Measurements from ENCODE around the gene AMN. TPM values are rescaled to one million over a fixed set of nuclear protein-coding genes. Genes with fewer than 3 reads are reported as not detected.

AMN gene
- total and polyA plus RNA-seq, 4 donors, result 2.1 to 51.2 (median 8.6) TPM

DNA sequence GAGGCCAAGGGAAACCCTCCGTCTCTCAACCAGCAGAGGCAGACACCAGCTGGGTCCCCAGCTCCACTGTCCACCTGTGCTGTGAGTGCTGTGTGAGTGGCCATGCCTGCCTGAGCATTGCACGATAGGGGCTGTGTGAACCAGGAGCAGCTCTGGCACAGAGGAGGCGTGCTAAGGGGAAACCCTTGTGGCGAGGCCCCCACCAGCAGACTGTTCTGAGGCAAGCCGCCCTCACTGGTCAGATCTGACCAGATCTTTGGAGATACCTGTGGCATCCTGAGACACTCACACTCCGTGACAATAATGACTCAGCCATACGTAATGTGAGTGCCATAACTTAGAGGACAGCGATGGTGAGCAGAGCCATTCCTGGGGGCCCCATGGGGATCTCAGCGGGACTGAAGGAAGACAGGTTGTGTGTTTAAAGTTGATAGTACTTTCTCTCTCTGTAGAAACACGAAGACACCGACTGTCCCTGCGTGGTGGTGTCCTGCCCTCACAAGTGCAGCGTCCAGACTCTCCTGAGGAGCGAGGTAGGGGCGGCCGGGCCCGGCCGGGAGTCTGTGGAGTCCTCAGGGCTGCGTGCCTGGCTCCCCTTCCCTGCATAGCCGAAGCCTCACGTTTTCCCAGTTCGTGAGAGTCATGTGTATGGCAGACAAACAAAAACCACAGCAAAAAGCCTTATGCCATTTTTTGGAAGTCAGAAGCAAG is 36.6 kb upstream of the AMN start (continued):
- TF ChIP-seq RXRA (IDR thresholded peaks at IDR 0.05), result no peak

DNA sequence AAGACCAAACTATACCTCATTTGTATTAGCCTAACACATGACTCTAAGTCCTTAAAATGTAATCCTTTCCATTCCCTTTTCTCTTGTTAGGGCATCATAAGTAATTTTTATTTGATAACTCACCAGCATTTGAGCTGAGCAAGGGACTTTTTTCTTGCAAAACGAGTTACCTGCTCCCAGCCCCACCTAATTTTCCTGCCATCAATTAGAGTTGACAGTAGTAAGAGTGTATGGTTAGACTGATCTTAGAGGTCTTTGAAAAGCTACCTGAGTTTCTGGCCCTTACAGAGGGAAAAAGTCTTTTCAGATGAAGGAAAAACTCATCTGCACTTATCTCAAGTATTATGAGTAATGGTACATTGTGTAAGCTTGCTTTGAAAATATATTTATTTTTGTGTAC is 33.7 kb upstream of the AMN start:
- peaks cover 1 to 17% (median 7%) of the 10 kb centered on the region in 4 donors for H3K36me3 ChIP-seq (ENCODE audit: control insufficient read depth in 4 of 4, insufficient read depth in 3 of 4, low read depth in 1 of 4, low read length in 3 of 4)

DNA sequence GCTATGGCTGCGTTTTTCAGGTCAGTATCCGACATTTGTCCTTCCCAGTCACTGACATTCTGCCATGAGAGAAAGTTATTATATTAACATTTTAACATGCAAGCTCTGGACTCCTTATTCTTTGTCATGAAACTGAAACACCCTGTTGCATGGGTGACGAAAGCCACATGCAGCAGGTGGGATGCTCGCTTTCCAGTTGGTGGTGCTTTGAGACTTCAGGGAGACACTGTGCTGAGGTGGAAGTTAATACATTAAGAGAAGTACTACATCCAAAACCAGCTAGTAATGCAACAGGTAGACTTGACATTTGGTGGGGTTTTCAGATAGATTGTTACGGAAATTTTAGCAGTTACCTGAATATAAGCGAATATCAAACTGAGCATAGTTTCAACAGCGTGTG is 32.8 kb upstream of the AMN start:
- Histone ChIP-seq H3K36me3 (ENCODE audit: control insufficient read depth in 4 of 4, insufficient read depth in 3 of 4, low read depth in 1 of 4, low read length in 3 of 4) (peaks cover 1 to 15% (median 6%) of the 10 kb centered on the region in 4 donors), H3K4me3 (ENCODE audit: low read depth in 1 of 3, low read length in 3 of 3) (no peak overlapping the region), H3K27ac (ENCODE audit: low read depth in 1 of 2, low read length in 2 of 2) (no peak overlapping the region), H3K9me3 (ENCODE audit: control insufficient read depth in 4 of 4, low read length in 3 of 4) (no peaks in the 10 kb centered on the region), H3K9ac (ENCODE audit: low read depth in 1 of 2, low read length in 2 of 2) (no peak overlapping the region), H3K27me3 (ENCODE audit: control insufficient read depth in 4 of 4, insufficient read depth in 4 of 4, low read length in 3 of 4) (no peaks in the 10 kb centered on the region), H3K4me1 (ENCODE audit: control insufficient read depth in 4 of 4, insufficient read depth in 4 of 4, low read length in 3 of 4) (peaks cover 0 to 12% (median 5%) of the 10 kb centered on the region in 4 donors)
- 97% methylated on average over 7 of the region's 7 CpGs for WGBS
- TF ChIP-seq, protein P1, sequence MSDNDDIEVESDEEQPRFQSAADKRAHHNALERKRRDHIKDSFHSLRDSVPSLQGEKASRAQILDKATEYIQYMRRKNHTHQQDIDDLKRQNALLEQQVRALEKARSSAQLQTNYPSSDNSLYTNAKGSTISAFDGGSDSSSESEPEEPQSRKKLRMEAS (IDR thresholded peaks at IDR 0.05), result no peak
- DNase-seq (ENCODE audit: low spot score), result no peak

More for the DNA sequence above, 33.7 kb upstream of the AMN start:
- Histone ChIP-seq H3K9ac (ENCODE audit: low read depth in 1 of 2, low read length in 2 of 2) (no peak overlapping the region), H3K27me3 (ENCODE audit: control insufficient read depth in 4 of 4, insufficient read depth in 4 of 4, low read length in 3 of 4) (no peaks in the 10 kb centered on the region), H3K27ac (ENCODE audit: low read depth in 1 of 2, low read length in 2 of 2) (no peak overlapping the region), H3K9me3 (ENCODE audit: control insufficient read depth in 4 of 4, low read length in 3 of 4) (no peaks in the 10 kb centered on the region), H3K4me3 (ENCODE audit: low read depth in 1 of 3, low read length in 3 of 3) (no peak overlapping the region), H3K4me1 (ENCODE audit: control insufficient read depth in 4 of 4, insufficient read depth in 4 of 4, low read length in 3 of 4) (peaks cover 0 to 8% (median 5%) of the 10 kb centered on the region in 4 donors)
- WGBS, result 81% methylated on average over 1 of the region's 1 CpG
- DNase-seq (ENCODE audit: low spot score), result no peak
- TF ChIP-seq SP1 (IDR thresholded peaks at IDR 0.05) (no peak), FOXA2 (IDR thresholded peaks at IDR 0.05) (no peak), RXRA (IDR thresholded peaks at IDR 0.05) (no peak), RAD21 (IDR thresholded peaks at IDR 0.05) (no peak)
- TF ChIP-seq, protein P2, sequence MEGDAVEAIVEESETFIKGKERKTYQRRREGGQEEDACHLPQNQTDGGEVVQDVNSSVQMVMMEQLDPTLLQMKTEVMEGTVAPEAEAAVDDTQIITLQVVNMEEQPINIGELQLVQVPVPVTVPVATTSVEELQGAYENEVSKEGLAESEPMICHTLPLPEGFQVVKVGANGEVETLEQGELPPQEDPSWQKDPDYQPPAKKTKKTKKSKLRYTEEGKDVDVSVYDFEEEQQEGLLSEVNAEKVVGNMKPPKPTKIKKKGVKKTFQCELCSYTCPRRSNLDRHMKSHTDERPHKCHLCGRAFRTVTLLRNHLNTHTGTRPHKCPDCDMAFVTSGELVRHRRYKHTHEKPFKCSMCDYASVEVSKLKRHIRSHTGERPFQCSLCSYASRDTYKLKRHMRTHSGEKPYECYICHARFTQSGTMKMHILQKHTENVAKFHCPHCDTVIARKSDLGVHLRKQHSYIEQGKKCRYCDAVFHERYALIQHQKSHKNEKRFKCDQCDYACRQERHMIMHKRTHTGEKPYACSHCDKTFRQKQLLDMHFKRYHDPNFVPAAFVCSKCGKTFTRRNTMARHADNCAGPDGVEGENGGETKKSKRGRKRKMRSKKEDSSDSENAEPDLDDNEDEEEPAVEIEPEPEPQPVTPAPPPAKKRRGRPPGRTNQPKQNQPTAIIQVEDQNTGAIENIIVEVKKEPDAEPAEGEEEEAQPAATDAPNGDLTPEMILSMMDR (IDR thresholded peaks at IDR 0.05; ENCODE audit: low read depth, low read length, missing input control), result no peak
- TF ChIP-seq, protein P3, sequence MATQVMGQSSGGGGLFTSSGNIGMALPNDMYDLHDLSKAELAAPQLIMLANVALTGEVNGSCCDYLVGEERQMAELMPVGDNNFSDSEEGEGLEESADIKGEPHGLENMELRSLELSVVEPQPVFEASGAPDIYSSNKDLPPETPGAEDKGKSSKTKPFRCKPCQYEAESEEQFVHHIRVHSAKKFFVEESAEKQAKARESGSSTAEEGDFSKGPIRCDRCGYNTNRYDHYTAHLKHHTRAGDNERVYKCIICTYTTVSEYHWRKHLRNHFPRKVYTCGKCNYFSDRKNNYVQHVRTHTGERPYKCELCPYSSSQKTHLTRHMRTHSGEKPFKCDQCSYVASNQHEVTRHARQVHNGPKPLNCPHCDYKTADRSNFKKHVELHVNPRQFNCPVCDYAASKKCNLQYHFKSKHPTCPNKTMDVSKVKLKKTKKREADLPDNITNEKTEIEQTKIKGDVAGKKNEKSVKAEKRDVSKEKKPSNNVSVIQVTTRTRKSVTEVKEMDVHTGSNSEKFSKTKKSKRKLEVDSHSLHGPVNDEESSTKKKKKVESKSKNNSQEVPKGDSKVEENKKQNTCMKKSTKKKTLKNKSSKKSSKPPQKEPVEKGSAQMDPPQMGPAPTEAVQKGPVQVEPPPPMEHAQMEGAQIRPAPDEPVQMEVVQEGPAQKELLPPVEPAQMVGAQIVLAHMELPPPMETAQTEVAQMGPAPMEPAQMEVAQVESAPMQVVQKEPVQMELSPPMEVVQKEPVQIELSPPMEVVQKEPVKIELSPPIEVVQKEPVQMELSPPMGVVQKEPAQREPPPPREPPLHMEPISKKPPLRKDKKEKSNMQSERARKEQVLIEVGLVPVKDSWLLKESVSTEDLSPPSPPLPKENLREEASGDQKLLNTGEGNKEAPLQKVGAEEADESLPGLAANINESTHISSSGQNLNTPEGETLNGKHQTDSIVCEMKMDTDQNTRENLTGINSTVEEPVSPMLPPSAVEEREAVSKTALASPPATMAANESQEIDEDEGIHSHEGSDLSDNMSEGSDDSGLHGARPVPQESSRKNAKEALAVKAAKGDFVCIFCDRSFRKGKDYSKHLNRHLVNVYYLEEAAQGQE (IDR thresholded peaks at IDR 0.05), result no peak
- TF ChIP-seq, protein P4, sequence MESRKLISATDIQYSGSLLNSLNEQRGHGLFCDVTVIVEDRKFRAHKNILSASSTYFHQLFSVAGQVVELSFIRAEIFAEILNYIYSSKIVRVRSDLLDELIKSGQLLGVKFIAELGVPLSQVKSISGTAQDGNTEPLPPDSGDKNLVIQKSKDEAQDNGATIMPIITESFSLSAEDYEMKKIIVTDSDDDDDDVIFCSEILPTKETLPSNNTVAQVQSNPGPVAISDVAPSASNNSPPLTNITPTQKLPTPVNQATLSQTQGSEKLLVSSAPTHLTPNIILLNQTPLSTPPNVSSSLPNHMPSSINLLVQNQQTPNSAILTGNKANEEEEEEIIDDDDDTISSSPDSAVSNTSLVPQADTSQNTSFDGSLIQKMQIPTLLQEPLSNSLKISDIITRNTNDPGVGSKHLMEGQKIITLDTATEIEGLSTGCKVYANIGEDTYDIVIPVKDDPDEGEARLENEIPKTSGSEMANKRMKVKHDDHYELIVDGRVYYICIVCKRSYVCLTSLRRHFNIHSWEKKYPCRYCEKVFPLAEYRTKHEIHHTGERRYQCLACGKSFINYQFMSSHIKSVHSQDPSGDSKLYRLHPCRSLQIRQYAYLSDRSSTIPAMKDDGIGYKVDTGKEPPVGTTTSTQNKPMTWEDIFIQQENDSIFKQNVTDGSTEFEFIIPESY (IDR thresholded peaks at IDR 0.05), result no peak

All from liver (tissue), 9 donors.